PC-9 (cell line): ENCODE measurements around the gene ELANE.

ENCODE experiments used
- CTCF ChIP-seq: fragments of 200-600 bp; sonication (generic); conservative IDR thresholded peaks from 2 replicates; pipeline ENCODE4 v1.6.1; 2017; ENCODE audit warnings: mixed run types, antibody characterized with exemption, mild to moderate bottlenecking, moderate library complexity
- EZH2 ChIP-seq: fragments of 200-600 bp; sonication (generic); IDR thresholded peaks from 2 replicates; pipeline ENCODE4 v1.8.0; 2017; ENCODE audit warnings: antibody characterized with exemption, low read depth

- TF ChIP-seq CTCF (no peak), EZH2 (no peak)
These were observed 48.3 kb upstream of the ELANE start for GRCh38 chr19:803686-804418.
